GM18858 (cell line): ENCODE data around the gene ROBO1.
"Not testable (repeated sequence)": the region's sequence is repeated elsewhere in the genome, so short reads cannot be mapped to it uniquely, and the experiment has no call there.

Experiments
- ATAC-seq: cut with Tn5 transposase; IDR thresholded peaks from one replicate; pipeline ENCODE4 v1.9.1; 2021; ENCODE audit not compliant: unreplicated experiment

ROBO1 gene

GRCh38 chr3:79178471-79179180, 589.2 kb downstream of the ROBO1 start:
- ATAC-seq, result no peak

DNA sequence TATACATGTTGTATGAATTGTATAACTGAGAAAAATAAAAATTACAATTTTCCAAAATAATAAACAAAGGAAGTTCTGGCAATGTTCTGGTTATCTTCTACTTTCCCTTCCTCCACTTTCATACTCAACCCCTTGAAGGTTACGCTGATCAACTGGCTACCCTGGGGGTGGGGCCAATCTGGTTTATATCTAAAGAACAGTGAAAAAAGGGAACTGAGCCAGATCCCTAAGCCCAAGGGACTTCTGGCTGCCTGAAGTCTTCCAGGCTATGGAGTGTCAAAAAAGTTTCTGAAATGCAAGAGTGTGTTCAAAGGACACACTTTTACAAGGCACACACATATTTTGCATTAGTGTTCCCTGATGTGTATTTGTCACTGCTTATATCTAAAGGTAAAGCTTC, 591.9 kb downstream of the ROBO1 start:
- ATAC-seq, result no peak

- ATAC-seq, result not testable (repeated sequence)
These were observed 594.5 kb downstream of the ROBO1 start for GRCh38 chr3:79173259-79173658.

DNA sequence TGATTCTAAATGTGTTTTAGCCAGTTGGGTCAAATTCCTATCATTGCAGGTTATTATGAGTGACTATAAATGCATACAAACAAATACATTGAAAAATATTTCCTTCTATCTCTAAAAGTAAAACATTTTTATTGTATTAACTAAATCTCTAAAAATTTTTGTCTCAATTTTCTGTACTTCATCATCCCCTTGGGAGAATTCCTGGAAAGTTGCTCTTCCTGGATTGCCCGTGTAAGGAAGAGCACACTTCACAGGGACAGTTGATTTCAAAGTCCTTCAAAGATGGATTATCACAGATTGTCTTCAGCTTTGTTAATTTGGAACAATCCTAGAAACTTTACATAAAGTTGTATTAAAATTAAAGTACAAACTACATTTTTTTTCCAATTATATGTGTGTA, 595.6 kb downstream of the ROBO1 start:
- ATAC-seq, result no peak

DNA sequence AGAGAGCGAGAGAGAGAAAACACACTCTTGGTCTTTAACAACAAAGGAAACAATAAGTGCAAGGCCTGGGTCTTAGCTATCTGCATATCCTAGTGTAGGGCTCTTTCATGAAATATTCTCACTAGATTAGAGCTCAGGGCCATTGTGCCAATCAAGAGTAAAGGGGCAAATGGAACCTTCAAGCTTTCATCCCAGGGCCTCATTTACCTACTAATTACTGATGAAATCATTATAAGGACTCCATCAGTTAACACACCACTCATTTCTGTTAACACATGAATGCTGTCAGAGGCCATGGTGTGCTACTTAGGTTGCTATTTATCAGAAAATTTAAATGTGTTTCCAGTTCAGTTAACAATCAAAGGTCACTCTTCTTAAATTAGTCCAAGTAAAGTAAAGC, 597.8 kb downstream of the ROBO1 start:
- ATAC-seq, result no peak

DNA sequence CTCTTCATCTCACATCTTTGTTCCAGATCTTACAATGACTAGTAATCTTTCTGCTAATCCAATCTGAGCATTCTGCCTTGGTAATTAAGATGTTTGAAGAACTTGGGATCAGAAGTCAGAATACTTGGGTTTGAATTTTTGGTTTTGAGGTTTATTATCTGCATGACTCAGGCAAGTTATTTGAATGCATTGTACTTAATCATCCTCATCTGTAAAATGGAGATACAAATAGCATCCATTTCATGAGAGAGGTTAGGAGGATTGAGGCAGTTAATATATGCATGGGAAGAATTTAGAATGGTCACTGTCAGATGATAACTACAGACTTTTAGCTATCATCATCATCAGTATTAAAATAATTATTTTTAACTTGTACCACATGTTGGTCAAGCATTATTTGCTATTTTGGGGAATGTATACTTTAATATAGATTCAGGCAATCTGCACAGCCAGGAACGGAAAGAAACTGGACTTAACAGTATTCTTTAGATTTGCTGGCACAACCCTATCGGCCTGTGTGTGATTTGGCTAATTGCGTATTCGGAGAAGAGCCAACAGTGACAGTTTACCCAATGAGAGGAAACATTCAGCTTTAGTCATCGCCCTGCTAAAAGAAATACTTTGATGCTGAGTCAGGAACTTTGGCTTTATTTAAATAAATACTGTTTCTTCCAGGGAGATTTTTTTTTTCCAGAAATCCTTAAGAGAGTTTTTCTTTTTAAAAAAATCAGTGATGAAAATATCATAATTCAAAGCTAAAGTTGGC, 600.0 kb downstream of the ROBO1 start:
- no peak for ATAC-seq

- no peak for ATAC-seq
These were observed 605.1 kb downstream of the ROBO1 start for GRCh38 chr3:79162653-79163052.

DNA sequence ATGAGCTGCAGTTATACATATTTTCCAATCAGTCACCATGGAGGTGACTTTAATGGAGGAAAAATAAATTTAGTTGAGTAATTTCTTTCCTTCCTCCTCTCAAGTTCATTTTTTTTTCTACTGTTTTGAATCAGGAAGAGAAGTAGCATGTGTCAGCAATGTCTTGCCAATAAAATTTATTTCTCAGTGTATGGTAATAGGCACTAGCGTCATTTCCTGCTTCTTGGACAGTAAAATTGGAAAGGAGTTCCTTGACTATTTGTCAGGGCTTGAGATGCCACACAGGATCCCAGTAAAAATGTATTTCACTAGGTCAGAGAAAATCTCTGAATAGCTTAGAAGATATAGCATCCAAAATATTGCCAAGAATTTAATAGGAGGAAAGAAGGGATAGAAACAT, 605.9 kb downstream of the ROBO1 start:
- ATAC-seq, result no peak

- no peak for ATAC-seq
These were observed 607.4 kb downstream of the ROBO1 start for GRCh38 chr3:79160421-79160820.

- ATAC-seq, result no peak
These were observed 608.1 kb downstream of the ROBO1 start for GRCh38 chr3:79159736-79160135.

DNA sequence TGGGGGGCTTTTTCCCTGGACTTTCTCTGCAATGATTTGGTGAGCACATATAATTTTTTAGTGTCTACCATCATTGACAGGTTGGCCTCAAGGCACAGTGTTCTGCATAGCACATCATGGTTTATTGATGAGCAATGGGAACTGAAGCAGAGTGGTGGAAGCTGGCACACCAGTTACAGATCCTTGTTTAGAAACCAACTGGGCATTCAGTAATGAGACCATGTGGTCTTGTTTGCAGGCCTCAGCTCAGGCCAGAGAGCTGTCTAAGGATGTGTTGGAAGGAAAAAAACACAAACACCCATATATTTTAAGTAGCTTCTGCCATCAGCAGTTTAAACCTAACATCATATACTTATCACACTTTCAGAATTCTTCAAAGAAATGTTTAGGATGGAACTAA, 610.6 kb downstream of the ROBO1 start:
- ATAC-seq, result no peak

GRCh38 chr3:79154865-79155264, 612.9 kb downstream of the ROBO1 start:
- ATAC-seq, result no peak

DNA sequence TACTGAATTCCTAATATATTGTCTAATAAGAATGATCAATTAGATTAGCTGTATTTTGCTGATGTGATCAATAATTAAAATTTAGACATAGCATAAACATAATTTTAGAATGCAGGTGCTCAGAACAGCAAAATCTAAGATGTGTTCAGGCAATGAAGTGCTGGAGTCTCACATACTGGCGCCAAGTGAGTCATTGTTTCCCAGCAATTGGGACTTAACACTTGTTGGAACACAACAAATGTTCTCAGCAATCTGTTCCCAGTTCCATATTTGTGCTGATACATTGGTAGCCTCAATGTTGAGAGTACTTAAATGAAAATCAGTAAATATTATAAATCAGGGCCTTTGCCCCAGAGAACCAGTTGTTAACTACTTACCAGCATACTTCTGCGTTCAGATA, 619.0 kb downstream of the ROBO1 start:
- no peak for ATAC-seq

GRCh38 chr3:79146024-79146423, 621.8 kb downstream of the ROBO1 start:
- no peak for ATAC-seq

DNA sequence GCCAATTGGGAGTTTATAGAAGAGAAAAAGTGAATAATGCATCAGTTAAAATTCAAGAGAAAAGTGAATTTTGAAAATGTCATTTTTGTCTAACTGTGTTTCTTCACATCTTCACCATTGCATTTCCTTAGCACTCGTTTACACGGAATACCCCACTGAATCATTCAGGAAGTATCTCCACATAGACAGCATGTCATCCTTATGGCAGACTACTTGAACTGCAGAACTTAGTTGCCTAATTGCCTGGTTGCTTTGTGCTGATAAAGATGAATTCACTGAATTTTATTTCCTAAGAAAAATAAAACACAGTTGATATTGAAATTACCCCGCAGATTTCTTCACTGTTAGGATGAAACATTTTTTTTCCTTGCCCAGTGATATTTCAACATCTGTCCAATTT, 627.1 kb downstream of the ROBO1 start:
- ATAC-seq, result no peak

DNA sequence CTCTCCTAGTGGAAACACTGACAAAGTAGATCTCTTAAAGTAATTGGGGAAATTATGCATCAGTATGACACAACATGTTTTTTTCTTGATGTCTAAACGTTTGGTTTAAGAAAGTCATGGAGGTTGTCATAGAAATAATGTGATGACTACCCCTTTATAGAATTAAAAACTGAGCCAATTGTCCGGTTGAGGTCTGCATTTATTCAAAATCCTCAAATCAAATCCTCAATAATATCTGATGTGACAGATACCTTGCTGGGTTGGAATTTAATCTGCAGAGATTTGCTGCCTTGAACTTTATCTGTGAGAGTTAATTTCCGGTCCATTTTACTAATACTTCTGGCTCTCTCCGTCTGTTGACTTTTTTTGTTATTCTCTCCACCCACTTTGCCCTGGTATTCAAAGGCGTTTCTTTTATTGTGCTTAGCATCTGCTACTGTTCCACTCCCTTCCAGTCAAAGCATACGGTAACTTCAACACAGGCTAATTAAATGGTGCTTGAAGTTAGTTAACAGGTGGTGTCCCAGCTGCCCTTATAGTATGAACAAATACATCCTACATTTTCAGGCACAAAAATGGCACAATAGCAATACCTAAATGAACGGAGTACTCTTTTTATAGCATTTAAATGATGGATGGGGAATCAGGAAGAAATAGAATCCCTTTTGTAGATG, 628.3 kb downstream of the ROBO1 start:
- ATAC-seq, result no peak

DNA sequence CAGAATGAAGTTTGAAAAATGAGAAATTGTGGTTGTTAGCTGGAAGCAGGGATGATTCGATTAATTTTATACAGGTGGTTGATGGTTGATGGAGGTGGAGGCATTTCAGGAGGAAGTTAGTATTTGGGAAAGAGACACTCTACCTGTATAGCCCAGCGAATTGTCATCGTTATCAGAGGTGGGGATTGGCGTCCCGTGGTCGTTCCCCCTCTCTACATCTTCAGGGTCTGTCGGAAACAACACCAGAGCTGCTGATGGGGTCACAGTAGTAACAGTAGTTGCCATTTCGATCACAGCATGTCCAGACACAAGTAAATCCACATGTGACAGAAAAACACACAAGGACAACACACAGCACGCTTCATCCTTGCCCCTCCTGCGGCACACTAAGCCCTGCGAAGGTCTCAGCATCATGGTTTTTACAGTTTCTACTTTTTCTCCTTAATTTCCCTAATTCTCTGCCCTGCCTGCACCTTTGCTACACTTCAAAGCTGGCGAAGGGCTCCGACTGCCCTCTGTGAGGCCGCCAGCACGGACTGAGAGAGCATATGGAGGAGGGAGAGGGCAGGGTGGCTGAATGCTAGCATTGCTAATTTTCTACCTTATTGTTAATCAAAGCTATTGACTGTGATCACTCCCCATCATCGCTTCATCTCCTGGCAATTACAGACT, 642.3 kb downstream of the ROBO1 start:
- no peak for ATAC-seq

GRCh38 chr3:79115458-79115857, 652.3 kb downstream of the ROBO1 start:
- ATAC-seq, result no peak

- ATAC-seq, result no peak
These were observed 653.9 kb downstream of the ROBO1 start for GRCh38 chr3:79113876-79114275.

- ATAC-seq, result no peak
These were observed 656.3 kb downstream of the ROBO1 start for GRCh38 chr3:79111375-79112052.

DNA sequence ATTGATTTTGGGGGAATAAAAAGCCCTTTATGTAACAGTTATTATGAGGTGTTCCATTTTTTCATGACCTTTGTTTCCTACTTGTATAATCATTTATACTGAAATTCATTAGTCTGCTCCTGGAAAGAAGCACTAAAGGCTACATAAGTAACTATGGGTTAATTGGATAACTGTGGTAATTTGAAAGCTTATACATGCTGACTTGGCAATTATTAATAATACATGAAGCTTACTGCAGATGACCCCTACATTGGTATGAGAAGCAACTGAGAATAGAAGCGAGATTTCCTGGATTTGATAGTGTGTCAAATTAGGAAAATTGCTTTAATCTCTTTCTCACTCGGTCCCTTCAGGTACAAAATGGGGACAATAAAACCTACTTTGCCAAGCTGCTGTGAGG, 658.0 kb downstream of the ROBO1 start:
- no peak for ATAC-seq
